ENCODE measurements around the gene DYRK1A.
"Not testable (repeated sequence)": the region's sequence is repeated elsewhere in the genome, so short reads cannot be mapped to it uniquely, and the experiment has no call there.

The DYRK1A gene

DNA sequence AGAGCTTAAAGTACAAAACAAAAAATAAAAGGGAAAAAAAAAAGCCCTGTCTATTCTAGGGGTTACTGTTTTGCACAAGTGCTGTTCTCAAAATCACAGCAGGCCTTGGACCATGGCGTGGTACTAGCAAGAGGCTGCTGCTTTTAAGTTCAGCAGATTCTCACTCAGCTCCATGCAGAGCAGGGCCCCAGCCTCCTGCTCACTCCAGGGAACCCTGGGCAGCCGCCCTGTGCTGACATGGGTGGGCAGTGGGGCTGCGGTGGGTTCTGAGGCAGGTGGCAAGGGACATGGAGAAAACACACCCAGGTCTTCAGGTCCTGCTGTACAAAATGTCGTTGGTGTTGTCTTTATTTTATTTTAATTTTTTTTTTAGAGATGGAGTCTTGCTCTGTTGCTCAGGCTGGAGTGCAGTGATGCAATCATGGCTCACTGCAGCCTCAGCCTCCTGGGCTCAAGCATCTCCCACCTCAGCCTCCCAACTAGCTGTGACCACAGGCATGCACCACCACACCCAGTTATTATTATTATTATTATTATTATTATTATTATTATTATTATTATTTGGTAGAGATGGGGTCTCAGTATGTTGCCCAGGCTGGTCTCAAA is 170.9 kb downstream of the DYRK1A start:
- Histone ChIP-seq H3K9ac (ENCODE audit: low read length) (no peak overlapping the region), H3K79me2 (ENCODE audit: low read length) (no peaks in the 10 kb centered on the region), H3F3A (ENCODE audit: insufficient read depth, low read length) (no peaks in the 10 kb centered on the region), H3K27ac (ENCODE audit: low read length) (no peak overlapping the region), H4K20me1 (ENCODE audit: insufficient read depth, low read length) (no peaks in the 10 kb centered on the region), H3K4me1 (ENCODE audit: low read length) (no peaks in the 10 kb centered on the region), H2AFZ (ENCODE audit: low read length) (no peak overlapping the region), H3K9me2 (replicated peaks; ENCODE audit: insufficient read depth, low read length) (no peaks in the 10 kb centered on the region), H3K9me3 (replicated peaks; ENCODE audit: insufficient read depth, low read length) (no peaks in the 10 kb centered on the region), H3K4me3 (ENCODE audit: low read length) (no peak overlapping the region), H3K36me3 (replicated peaks; ENCODE audit: insufficient read depth, low read length) (no peaks in the 10 kb centered on the region), H3K27me3 (replicated peaks; ENCODE audit: insufficient read depth, low read length) (no peaks in the 10 kb centered on the region), H3K4me2 (ENCODE audit: low read depth, low read length) (no peak overlapping the region)
- TF ChIP-seq EZH2 (optimal IDR thresholded peaks at IDR 0.05; ENCODE audit: low read depth, low read length) = no peak
- no peak for DNase-seq

DNA sequence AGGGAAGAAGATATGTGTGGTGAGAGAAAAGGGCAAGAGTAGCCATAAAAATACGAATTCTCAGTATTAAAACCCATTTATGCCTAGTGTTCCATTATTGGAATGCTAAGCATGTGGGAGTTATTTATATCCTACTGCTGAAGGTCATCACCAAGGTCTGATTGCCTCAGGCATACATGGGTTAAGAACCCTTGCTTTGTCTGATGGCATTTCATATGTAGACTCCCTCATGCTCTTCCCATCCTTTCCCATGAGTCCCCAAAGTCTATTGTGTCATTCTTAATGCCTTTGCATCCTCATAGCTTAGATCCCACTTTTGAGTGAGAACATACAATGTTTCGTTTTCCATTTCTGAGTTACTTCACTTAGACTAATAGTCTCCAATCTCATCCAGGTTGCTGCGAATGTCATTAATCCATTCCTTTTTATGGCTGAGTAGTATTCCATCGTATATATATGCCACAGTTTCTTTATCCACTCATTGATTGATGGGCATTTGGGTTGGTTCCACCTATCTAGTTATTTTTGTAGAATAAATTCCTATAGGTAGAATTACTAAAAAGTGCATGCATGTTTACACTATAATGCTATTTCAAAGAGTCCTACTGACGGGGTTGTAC is 172.5 kb downstream of the DYRK1A start:
- no peak overlapping the region for H3K27ac ChIP-seq (ENCODE audit: low read length)
- no peaks in the 10 kb centered on the region for H3K4me1 ChIP-seq (ENCODE audit: low read length)
- TF ChIP-seq EZH2 (optimal IDR thresholded peaks at IDR 0.05; ENCODE audit: low read depth, low read length) (no peak), EZH2phosphoT487 (IDR thresholded peaks at IDR 0.05; ENCODE audit: low read length) (no peak)
- TF ChIP-seq, protein P1, sequence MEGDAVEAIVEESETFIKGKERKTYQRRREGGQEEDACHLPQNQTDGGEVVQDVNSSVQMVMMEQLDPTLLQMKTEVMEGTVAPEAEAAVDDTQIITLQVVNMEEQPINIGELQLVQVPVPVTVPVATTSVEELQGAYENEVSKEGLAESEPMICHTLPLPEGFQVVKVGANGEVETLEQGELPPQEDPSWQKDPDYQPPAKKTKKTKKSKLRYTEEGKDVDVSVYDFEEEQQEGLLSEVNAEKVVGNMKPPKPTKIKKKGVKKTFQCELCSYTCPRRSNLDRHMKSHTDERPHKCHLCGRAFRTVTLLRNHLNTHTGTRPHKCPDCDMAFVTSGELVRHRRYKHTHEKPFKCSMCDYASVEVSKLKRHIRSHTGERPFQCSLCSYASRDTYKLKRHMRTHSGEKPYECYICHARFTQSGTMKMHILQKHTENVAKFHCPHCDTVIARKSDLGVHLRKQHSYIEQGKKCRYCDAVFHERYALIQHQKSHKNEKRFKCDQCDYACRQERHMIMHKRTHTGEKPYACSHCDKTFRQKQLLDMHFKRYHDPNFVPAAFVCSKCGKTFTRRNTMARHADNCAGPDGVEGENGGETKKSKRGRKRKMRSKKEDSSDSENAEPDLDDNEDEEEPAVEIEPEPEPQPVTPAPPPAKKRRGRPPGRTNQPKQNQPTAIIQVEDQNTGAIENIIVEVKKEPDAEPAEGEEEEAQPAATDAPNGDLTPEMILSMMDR (IDR thresholded peaks at IDR 0.05; ENCODE audit: low read length) = no peak
- no peaks in the 10 kb centered on the region for H3K79me2 ChIP-seq (ENCODE audit: low read length)
- no peaks in the 10 kb centered on the region for H3F3A ChIP-seq (ENCODE audit: insufficient read depth, low read length)
- no peak overlapping the region for H3K4me2 ChIP-seq (ENCODE audit: low read depth, low read length)
- H3K36me3 ChIP-seq (replicated peaks; ENCODE audit: insufficient read depth, low read length) = no peaks in the 10 kb centered on the region
- H2AFZ ChIP-seq (ENCODE audit: low read length) = no peak overlapping the region
- no peaks in the 10 kb centered on the region for H3K9me2 ChIP-seq (replicated peaks; ENCODE audit: insufficient read depth, low read length)
- H3K27me3 ChIP-seq (replicated peaks; ENCODE audit: insufficient read depth, low read length) = no peaks in the 10 kb centered on the region
- H4K20me1 ChIP-seq (ENCODE audit: insufficient read depth, low read length) = no peaks in the 10 kb centered on the region
- no peak for DNase-seq
- no peak overlapping the region for H3K4me3 ChIP-seq (ENCODE audit: low read length)
- H3K9me3 ChIP-seq (replicated peaks; ENCODE audit: insufficient read depth, low read length) = no peaks in the 10 kb centered on the region
- no peak overlapping the region for H3K9ac ChIP-seq (ENCODE audit: low read length)

- H3K27ac ChIP-seq (ENCODE audit: low read length); H3K36me3 ChIP-seq (replicated peaks; ENCODE audit: insufficient read depth, low read length); H3K79me2 ChIP-seq (ENCODE audit: low read length); H3K9ac ChIP-seq (ENCODE audit: low read length); H4K20me1 ChIP-seq (ENCODE audit: insufficient read depth, low read length); DNase-seq; H3K4me1 ChIP-seq (ENCODE audit: low read length); H3K27me3 ChIP-seq (replicated peaks; ENCODE audit: insufficient read depth, low read length); H3K9me3 ChIP-seq (replicated peaks; ENCODE audit: insufficient read depth, low read length); H2AFZ ChIP-seq (ENCODE audit: low read length); H3K4me2 ChIP-seq (ENCODE audit: low read depth, low read length); H3K9me2 ChIP-seq (replicated peaks; ENCODE audit: insufficient read depth, low read length); H3F3A ChIP-seq (ENCODE audit: insufficient read depth, low read length); H3K4me3 ChIP-seq (ENCODE audit: low read length): not testable (repeated sequence)
These were observed 174.6 kb downstream of the DYRK1A start for GRCh38 chr21:37541128-37541527.

GRCh38 chr21:37542512-37542911 is 175.9 kb downstream of the DYRK1A start:
- Histone ChIP-seq H3K4me1 (ENCODE audit: low read length) (no peaks in the 10 kb centered on the region), H3F3A (ENCODE audit: insufficient read depth, low read length) (no peaks in the 10 kb centered on the region), H3K9me3 (replicated peaks; ENCODE audit: insufficient read depth, low read length) (no peaks in the 10 kb centered on the region), H2AFZ (ENCODE audit: low read length) (no peak overlapping the region), H3K79me2 (ENCODE audit: low read length) (no peaks in the 10 kb centered on the region), H3K27me3 (replicated peaks; ENCODE audit: insufficient read depth, low read length) (no peaks in the 10 kb centered on the region), H3K36me3 (replicated peaks; ENCODE audit: insufficient read depth, low read length) (no peaks in the 10 kb centered on the region), H3K9ac (ENCODE audit: low read length) (no peak overlapping the region), H3K4me2 (ENCODE audit: low read depth, low read length) (no peak overlapping the region), H3K4me3 (ENCODE audit: low read length) (no peak overlapping the region), H4K20me1 (ENCODE audit: insufficient read depth, low read length) (no peaks in the 10 kb centered on the region), H3K9me2 (replicated peaks; ENCODE audit: insufficient read depth, low read length) (no peaks in the 10 kb centered on the region), H3K27ac (ENCODE audit: low read length) (no peak overlapping the region)
- TF ChIP-seq EZH2phosphoT487 (IDR thresholded peaks at IDR 0.05; ENCODE audit: low read length) (no peak), EZH2 (optimal IDR thresholded peaks at IDR 0.05; ENCODE audit: low read depth, low read length) (no peak)
- TF ChIP-seq, protein P1 (IDR thresholded peaks at IDR 0.05; ENCODE audit: low read length) = no peak
- DNase-seq = no peak

All from MM.1S (cell line).